Kidney (tissue), 14 donors: ENCODE measurements around the gene MT1G. TPM values are rescaled to one million over a fixed set of nuclear protein-coding genes. Genes with fewer than 3 reads are reported as not detected.

Source experiments
- DNase-seq, 5 donors: peaks; one replicate each; pipeline ENCODE4 v3.0.0-alpha.2; 2013 to 2020
- FAIRE-seq: peaks from 2 replicates; lab custom pipeline; 2012; peaks lifted over from hg19 to GRCh38; lab: Jason Lieb, UNC
- H3K27ac ChIP-seq, 2 donors: one replicate each; pipeline ENCODE4 v1.7.0; 2013; ENCODE audit warnings: low read depth in 2 of 2, low read length in 2 of 2, inconsistent platforms in 1 of 2
- H3K27me3 ChIP-seq: one replicate; pipeline ENCODE4 v1.7.1; 2013; ENCODE audit warnings: low read length, inconsistent platforms; ENCODE audit not compliant: control insufficient read depth, insufficient read depth
- H3K36me3 ChIP-seq, 3 donors: one replicate each; pipeline versions ENCODE4 v1.7.0 to v1.7.1; 2013; ENCODE audit warnings: low read length in 3 of 3, control low read depth in 1 of 3, inconsistent platforms in 1 of 3; ENCODE audit not compliant: insufficient read depth in 3 of 3, control insufficient read depth in 2 of 3
- H3K4me1 ChIP-seq, 3 donors: one replicate each; pipeline versions ENCODE4 v1.7.0 to v1.7.1; 2013; ENCODE audit warnings: low read length in 3 of 3, inconsistent platforms in 1 of 3, low read depth in 1 of 3; ENCODE audit not compliant: control insufficient read depth in 2 of 3, insufficient read depth in 2 of 3
- H3K4me3 ChIP-seq, 3 donors: one replicate each; pipeline versions ENCODE4 v1.7.0 to v1.8.1; 2013; ENCODE audit warnings: low read length in 3 of 3, control low read depth in 1 of 3, inconsistent platforms in 1 of 3
- H3K9ac ChIP-seq, 3 donors: one replicate each; pipeline versions ENCODE4 v1.7.0 to v1.7.1; 2013; ENCODE audit warnings: low read length in 3 of 3, control low read depth in 1 of 3, inconsistent platforms in 1 of 3
- H3K9me3 ChIP-seq, 3 donors: one replicate each; pipeline versions ENCODE4 v1.7.0 to v1.7.1; 2013; ENCODE audit warnings: low read length in 3 of 3, control low read depth in 1 of 3, inconsistent platforms in 1 of 3; ENCODE audit not compliant: control insufficient read depth in 2 of 3, insufficient read depth in 1 of 3
- intact Hi-C: fragments of 100-400 bp; cut with DNase I; formaldehyde crosslinking; loops from one replicate; pipeline ENCODE4 v1.11.1; 2022
- polyA plus RNA-seq: library from polyadenylated mRNA; stranded (reverse); fragments of 350-450 nt; fragmentation: Illumina TruSeq; extraction: RNeasy Lipid Tissue Mini Kit (QIAGEN cat#74804); gene quantifications from one replicate; pipeline ENCODE4 v1.2.3, GENCODE V29; 2014; ENCODE audit warnings: low read depth, low replicate concordance; ENCODE audit not compliant: insufficient read depth
- total RNA-seq: library from RNA; stranded (reverse); fragmentation: NEBNext Ultra II Directional; extraction: Animal tissue kit (Norgen Biotek cat#: 25700); gene quantifications from one replicate; pipeline ENCODE4 v1.2.1, GENCODE V29; 2021
- TF ChIP-seq, protein P1 (sequence below): IDR thresholded peaks from 3 replicates; pipeline ENCODE4 v1.5.1; 2012; ENCODE audit warnings: mild to moderate bottlenecking, moderate library complexity, borderline replicate concordance; ENCODE audit not compliant: insufficient read depth; ENCODE audit errors: extremely low read depth
- donor health status: control.
- donor health status: control.
- donor health status: control.
- donor health status: control.
- donor health status: control.
- donor health status: DM: yes; HTN: yes; CAD: no.
- donor health status: Normal renal cell carcinoma (clear cell type).

MT1G gene
- total and polyA plus RNA-seq, 2 donors from 2014 or later = 33.6 to 2,564 TPM

GRCh38 chr16:56684926-56685590 is 17.2 kb upstream of the MT1G start:
- DNase-seq (no peak), FAIRE-seq (no peak)
- TF ChIP-seq, protein P1, sequence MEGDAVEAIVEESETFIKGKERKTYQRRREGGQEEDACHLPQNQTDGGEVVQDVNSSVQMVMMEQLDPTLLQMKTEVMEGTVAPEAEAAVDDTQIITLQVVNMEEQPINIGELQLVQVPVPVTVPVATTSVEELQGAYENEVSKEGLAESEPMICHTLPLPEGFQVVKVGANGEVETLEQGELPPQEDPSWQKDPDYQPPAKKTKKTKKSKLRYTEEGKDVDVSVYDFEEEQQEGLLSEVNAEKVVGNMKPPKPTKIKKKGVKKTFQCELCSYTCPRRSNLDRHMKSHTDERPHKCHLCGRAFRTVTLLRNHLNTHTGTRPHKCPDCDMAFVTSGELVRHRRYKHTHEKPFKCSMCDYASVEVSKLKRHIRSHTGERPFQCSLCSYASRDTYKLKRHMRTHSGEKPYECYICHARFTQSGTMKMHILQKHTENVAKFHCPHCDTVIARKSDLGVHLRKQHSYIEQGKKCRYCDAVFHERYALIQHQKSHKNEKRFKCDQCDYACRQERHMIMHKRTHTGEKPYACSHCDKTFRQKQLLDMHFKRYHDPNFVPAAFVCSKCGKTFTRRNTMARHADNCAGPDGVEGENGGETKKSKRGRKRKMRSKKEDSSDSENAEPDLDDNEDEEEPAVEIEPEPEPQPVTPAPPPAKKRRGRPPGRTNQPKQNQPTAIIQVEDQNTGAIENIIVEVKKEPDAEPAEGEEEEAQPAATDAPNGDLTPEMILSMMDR = no peak
- H3K27ac ChIP-seq = peak overlapping the region in 1 of 2 donors; percentile 28
- no peaks in the 10 kb centered on the region for H3K27me3 ChIP-seq
- no peaks in the 10 kb centered on the region for H3K36me3 ChIP-seq
- no peaks in the 10 kb centered on the region for H3K9me3 ChIP-seq
- intact Hi-C loops = loop anchor here (10.0 kb wide), 1 partner anchor 80 kb away; the partner anchor contains the start of gene MT2A
- no peak overlapping the region for H3K9ac ChIP-seq
- peak overlapping the region in 1 of 3 donors; percentile 91 for H3K4me3 ChIP-seq
- H3K4me1 ChIP-seq = peaks cover 0 to 9% (median 5%) of the 10 kb centered on the region in 3 donors

GRCh38 chr16:56684256-56684925 is 16.5 kb upstream of the MT1G start:
- FAIRE-seq (no peak), DNase-seq (no peak)
- H3K9ac ChIP-seq = no peak overlapping the region
- intact Hi-C loops = loop anchor here (10.0 kb wide), 1 partner anchor 80 kb away; the partner anchor contains the start of gene MT2A
- no peaks in the 10 kb centered on the region for H3K36me3 ChIP-seq
- H3K4me3 ChIP-seq = peak overlapping the region in 2 of 3 donors; percentile 91 to 94
- TF ChIP-seq, protein P1 = no peak
- H3K4me1 ChIP-seq = peaks cover 0 to 9% (median 5%) of the 10 kb centered on the region in 3 donors
- no peak overlapping the region for H3K27ac ChIP-seq
- no peaks in the 10 kb centered on the region for H3K9me3 ChIP-seq
- H3K27me3 ChIP-seq = no peaks in the 10 kb centered on the region

GRCh38 chr16:56683424-56684172 is 15.7 kb upstream of the MT1G start:
- H3K9ac ChIP-seq = peak overlapping the region in 2 of 3 donors; percentile 2 to 94
- FAIRE-seq (no peak), DNase-seq (no peak)
- peaks cover 0 to 9% (median 5%) of the 10 kb centered on the region in 3 donors for H3K4me1 ChIP-seq
- no peaks in the 10 kb centered on the region for H3K9me3 ChIP-seq
- H3K36me3 ChIP-seq = no peaks in the 10 kb centered on the region
- peak overlapping the region in 2 of 3 donors; percentile 91 to 94 for H3K4me3 ChIP-seq
- H3K27me3 ChIP-seq = no peaks in the 10 kb centered on the region
- TF ChIP-seq, protein P1 = no peak
- peak overlapping the region in 1 of 2 donors; percentile 38 for H3K27ac ChIP-seq
- intact Hi-C loops = loop anchor here (10.0 kb wide), 1 partner anchor 79 kb away; the partner anchor contains the start of gene MT2A
